Fibroblast of lung (primary cell): ENCODE measurements around the gene CBFA2T2.

Source experiments
- CTCF ChIP-seq, 2 donors: IDR thresholded peaks in 1 of 2; conservative IDR thresholded peaks in 1 of 2; 1 replicate in 1 of 2; 2 replicates in 1 of 2; pipeline ENCODE4 v1.5.1; 2011 to 2012; ENCODE audit warnings: low read length in 2 of 2, control low read depth in 1 of 2, inconsistent platforms in 1 of 2, low read depth in 1 of 2, mild to moderate bottlenecking in 1 of 2
- EZH2 ChIP-seq: IDR thresholded peaks from 2 replicates; pipeline ENCODE4 v1.5.1; 2012; ENCODE audit warnings: low read length, control low read depth, mild to moderate bottlenecking; ENCODE audit errors: missing control alignments

GRCh38 chr20:33681288-33681687 is 191.4 kb downstream of the CBFA2T2 start:
- TF ChIP-seq EZH2 (no peak), CTCF (conservative IDR thresholded peaks at IDR 0.05 in 1 of 2, IDR thresholded peaks at IDR 0.05 in 1 of 2; ENCODE audit: low read depth in 1 of 2, low read length in 2 of 2) (no peak)
